K562 (cell line): ENCODE results near the gene SLC4A2. TPM values are rescaled to one million over a fixed set of nuclear protein-coding genes. Genes with fewer than 3 reads are reported as not detected.

Experiments used
- BRF1 ChIP-seq: IDR thresholded peaks from 3 replicates; pipeline ENCODE4 v1.6.1; 2011; ENCODE audit warnings: borderline replicate concordance, mild to moderate bottlenecking; ENCODE audit not compliant: insufficient read length; ENCODE audit errors: extremely low read depth
- CREM ChIP-seq: IDR thresholded peaks from 2 replicates; pipeline ENCODE4 v1.6.1; 2014; ENCODE audit warnings: antibody characterized with exemption, low read depth
- DACH1 ChIP-seq: fragments of 450-650 bp; IDR thresholded peaks from 2 replicates; pipeline ENCODE4 v1.6.1; 2018; ENCODE audit not compliant: partially characterized antibody
- DPF2 ChIP-seq: fragments of 450-650 bp; IDR thresholded peaks from 2 replicates; pipeline ENCODE4 v1.6.1; 2016
- ETV6 ChIP-seq, 3 experiments: fragments of 150-350 bp in 1 of 3; sonication (generic) in 1 of 3; formaldehyde crosslinking in 1 of 3; IDR thresholded peaks; 2 replicates each; pipeline versions ENCODE4 v1.6.1 to v1.8.0; 2014 to 2022; ENCODE audit warnings: borderline replicate concordance in 2 of 3, low read depth in 2 of 3, antibody characterized with exemption in 1 of 3, low read length in 1 of 3, mild to moderate bottlenecking in 1 of 3, missing genetic modification reagents in 1 of 3
- FOXM1 ChIP-seq, 2 experiments: fragments of 450-650 bp in 1 of 2; sonication (generic) in 1 of 2; formaldehyde crosslinking in 1 of 2; IDR thresholded peaks; 2 replicates each; pipeline versions ENCODE4 v1.6.1 to v1.9.0; 2017 to 2022; ENCODE audit warnings: low read depth in 2 of 2, mild to moderate bottlenecking in 2 of 2, missing genetic modification reagents in 1 of 2, moderate library complexity in 1 of 2
- MEIS2 ChIP-seq: fragments of 450-650 bp; IDR thresholded peaks from 2 replicates; pipeline ENCODE4 v1.6.1; 2014; ENCODE audit warnings: mild to moderate bottlenecking; ENCODE audit not compliant: partially characterized antibody
- NCOA4 ChIP-seq: fragments of 450-650 bp; IDR thresholded peaks from 2 replicates; pipeline ENCODE4 v1.6.1; 2018; ENCODE audit warnings: mild to moderate bottlenecking; ENCODE audit not compliant: partially characterized antibody
- PHTF2 ChIP-seq: fragments of 250-450 bp; sonication (Bioruptor Pico); IDR thresholded peaks from 2 replicates; pipeline ENCODE4 v1.5.0; 2021; ENCODE audit warnings: mild to moderate bottlenecking
- PRDM10 ChIP-seq: fragments of 450-650 bp; IDR thresholded peaks from 2 replicates; pipeline ENCODE4 v1.6.1; 2018; ENCODE audit not compliant: partially characterized antibody
- SIX5 ChIP-seq, 2 experiments: IDR thresholded peaks; 2 replicates each; pipeline ENCODE4 v1.6.1; 2011; ENCODE audit warnings: low read length in 2 of 2, borderline replicate concordance in 1 of 2, low read depth in 1 of 2, mild to moderate bottlenecking in 1 of 2, moderate library complexity in 1 of 2; ENCODE audit not compliant: insufficient read depth in 1 of 2
- ZNF224 ChIP-seq: sonication (generic); formaldehyde crosslinking; IDR thresholded peaks from 2 replicates; pipeline ENCODE4 v1.8.0; 2022; ENCODE audit warnings: mild to moderate bottlenecking, missing genetic modification reagents
- ZNF384 ChIP-seq: IDR thresholded peaks from 2 replicates; pipeline ENCODE4 v1.6.1; 2012; ENCODE audit warnings: low read depth, low read length, improper control_type of control experiment
- ZSCAN29 ChIP-seq: fragments of 450-650 bp; IDR thresholded peaks from 2 replicates; pipeline ENCODE4 v1.6.1; 2017
- polyA plus RNA-seq, 8 experiments: library from polyadenylated mRNA; depleted of rRNA in 4 of 8; stranded (reverse) in 5 of 8; unstranded in 3 of 8; fragments of >200 nt; fragmentation: Nextera tagmentation in 2 of 8; fragmentation: Illumina TruSeq in 1 of 8; extraction: Ambion mirVana in 2 of 8; extraction: Trizol in 1 of 8; gene quantifications; 2 replicates each; pipeline versions ENCODE4 v1.2.1 to v1.2.3, GENCODE V29; 2011 to 2014; ENCODE audit warnings: inconsistent platforms in 1 of 8, missing spikeins in 1 of 8
- total RNA-seq, 7 experiments: library from RNA; depleted of rRNA in 6 of 7; stranded (reverse); fragments of >200 nt in 6 of 7; fragmentation: Illumina TruSeq in 2 of 7; extraction: Trizol in 2 of 7; gene quantifications; 2 replicates each; pipeline versions ENCODE4 v1.2.1 to v1.2.3, GENCODE V29; 2011 to 2021; ENCODE audit warnings: low replicate concordance in 1 of 7
- TF ChIP-seq, protein P1 (sequence below): fragments of 250-450 bp; sonication (Bioruptor Pico); IDR thresholded peaks from 2 replicates; pipeline ENCODE4 v1.4.0; 2020; ENCODE audit warnings: mild to moderate bottlenecking, moderate library complexity, borderline replicate concordance
- TF ChIP-seq, protein P2 (sequence below), 2 experiments: fragments of 450-650 bp in 1 of 2; IDR thresholded peaks; 2 replicates each; pipeline ENCODE4 v1.6.1; 2011 to 2017; ENCODE audit warnings: low read depth in 2 of 2, antibody characterized with exemption in 1 of 2, borderline replicate concordance in 1 of 2, low read length in 1 of 2, mild to moderate bottlenecking in 1 of 2, mixed read lengths in 1 of 2; ENCODE audit not compliant: control insufficient read depth in 1 of 2

SLC4A2 gene
- total and polyA plus RNA-seq, 9 of the 15 experiments (the other 6 are each of a cell fraction or from before 2014, with no cell fraction given): 11.4 to 375 (median 130) TPM

DNA sequence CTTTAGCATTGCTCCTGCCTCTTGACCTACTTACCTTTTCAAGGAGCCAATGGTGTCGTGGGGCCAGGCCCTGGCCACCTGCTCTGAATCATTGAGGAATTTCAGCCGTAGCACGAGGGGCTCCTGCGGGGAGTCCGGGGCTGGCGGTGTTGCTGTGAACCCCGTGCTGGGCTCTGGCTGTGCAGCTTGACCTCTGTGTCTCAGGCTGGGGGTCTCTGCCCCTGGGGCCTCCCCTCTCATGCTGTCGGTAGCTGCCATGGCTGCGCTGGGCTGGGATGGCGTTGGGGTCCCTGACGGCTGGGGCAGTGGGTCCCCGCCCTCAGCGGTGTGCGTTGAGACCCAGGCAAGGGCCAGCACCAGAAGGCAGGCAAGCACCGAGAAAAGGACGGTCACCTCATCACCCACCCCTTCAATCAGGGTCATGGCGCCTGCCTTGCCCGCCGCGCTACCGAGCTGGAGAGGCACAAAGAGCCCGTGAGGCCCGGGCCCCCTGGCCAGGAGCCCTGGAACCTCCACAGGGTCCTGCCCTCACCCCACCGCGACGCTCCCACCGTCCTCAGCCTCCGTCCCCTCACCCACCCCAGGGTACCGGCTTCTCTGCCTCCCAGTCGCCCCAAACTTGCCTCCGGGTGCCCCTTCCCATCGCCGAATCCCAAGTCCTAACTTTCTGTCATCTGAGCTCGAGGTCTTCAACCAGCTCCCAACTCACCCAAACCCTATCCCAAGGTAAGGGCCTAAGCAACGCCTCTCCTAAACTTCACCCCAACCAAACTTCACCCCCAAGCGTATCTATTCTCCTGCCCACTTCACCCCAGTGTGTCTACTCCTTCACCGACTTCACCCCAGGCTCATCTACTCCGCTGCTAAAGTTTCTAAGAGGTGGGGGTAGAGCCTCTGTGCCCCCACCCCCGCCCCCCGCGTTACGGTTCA is 23.0 kb downstream of the SLC4A2 start (continued):
- TF ChIP-seq PRDM10 (no peak), ETV6 (IDR thresholded peaks at IDR 0.05; ENCODE audit: borderline replicate concordance in 1 of 2, low read depth in 2 of 2, low read length in 1 of 2) (no peak), ETV6 (CRISPR knock-in tag; IDR thresholded peaks at IDR 0.05; ENCODE audit: borderline replicate concordance) (no peak), PHTF2 (no peak), NCOA4 (no peak), ZSCAN29 (no peak), ZNF224 (CRISPR knock-in tag) (no peak), BRF1 (no peak), DACH1 (no peak), MEIS2 (no peak), FOXM1 (IDR thresholded peaks at IDR 0.05; ENCODE audit: low read depth) (peak; percentile 30; the same call in 1 of the 2 replicates), FOXM1 (CRISPR knock-in tag; IDR thresholded peaks at IDR 0.05; ENCODE audit: low read depth) (no peak), SIX5 (IDR thresholded peaks at IDR 0.05; ENCODE audit: borderline replicate concordance in 1 of 2, insufficient read depth in 1 of 2, low read depth in 1 of 2, low read length in 2 of 2) (no peak), ZNF384 (no peak), CREM (no peak; the same call in 1 of the 2 replicates), DPF2 (peak; percentile 75)
- TF ChIP-seq, protein P1, sequence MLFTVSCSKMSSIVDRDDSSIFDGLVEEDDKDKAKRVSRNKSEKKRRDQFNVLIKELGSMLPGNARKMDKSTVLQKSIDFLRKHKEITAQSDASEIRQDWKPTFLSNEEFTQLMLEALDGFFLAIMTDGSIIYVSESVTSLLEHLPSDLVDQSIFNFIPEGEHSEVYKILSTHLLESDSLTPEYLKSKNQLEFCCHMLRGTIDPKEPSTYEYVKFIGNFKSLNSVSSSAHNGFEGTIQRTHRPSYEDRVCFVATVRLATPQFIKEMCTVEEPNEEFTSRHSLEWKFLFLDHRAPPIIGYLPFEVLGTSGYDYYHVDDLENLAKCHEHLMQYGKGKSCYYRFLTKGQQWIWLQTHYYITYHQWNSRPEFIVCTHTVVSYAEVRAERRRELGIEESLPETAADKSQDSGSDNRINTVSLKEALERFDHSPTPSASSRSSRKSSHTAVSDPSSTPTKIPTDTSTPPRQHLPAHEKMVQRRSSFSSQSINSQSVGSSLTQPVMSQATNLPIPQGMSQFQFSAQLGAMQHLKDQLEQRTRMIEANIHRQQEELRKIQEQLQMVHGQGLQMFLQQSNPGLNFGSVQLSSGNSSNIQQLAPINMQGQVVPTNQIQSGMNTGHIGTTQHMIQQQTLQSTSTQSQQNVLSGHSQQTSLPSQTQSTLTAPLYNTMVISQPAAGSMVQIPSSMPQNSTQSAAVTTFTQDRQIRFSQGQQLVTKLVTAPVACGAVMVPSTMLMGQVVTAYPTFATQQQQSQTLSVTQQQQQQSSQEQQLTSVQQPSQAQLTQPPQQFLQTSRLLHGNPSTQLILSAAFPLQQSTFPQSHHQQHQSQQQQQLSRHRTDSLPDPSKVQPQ (CRISPR knock-in tag): no peak
- TF ChIP-seq, protein P2, sequence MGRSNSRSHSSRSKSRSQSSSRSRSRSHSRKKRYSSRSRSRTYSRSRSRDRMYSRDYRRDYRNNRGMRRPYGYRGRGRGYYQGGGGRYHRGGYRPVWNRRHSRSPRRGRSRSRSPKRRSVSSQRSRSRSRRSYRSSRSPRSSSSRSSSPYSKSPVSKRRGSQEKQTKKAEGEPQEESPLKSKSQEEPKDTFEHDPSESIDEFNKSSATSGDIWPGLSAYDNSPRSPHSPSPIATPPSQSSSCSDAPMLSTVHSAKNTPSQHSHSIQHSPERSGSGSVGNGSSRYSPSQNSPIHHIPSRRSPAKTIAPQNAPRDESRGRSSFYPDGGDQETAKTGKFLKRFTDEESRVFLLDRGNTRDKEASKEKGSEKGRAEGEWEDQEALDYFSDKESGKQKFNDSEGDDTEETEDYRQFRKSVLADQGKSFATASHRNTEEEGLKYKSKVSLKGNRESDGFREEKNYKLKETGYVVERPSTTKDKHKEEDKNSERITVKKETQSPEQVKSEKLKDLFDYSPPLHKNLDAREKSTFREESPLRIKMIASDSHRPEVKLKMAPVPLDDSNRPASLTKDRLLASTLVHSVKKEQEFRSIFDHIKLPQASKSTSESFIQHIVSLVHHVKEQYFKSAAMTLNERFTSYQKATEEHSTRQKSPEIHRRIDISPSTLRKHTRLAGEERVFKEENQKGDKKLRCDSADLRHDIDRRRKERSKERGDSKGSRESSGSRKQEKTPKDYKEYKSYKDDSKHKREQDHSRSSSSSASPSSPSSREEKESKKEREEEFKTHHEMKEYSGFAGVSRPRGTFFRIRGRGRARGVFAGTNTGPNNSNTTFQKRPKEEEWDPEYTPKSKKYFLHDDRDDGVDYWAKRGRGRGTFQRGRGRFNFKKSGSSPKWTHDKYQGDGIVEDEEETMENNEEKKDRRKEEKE (IDR thresholded peaks at IDR 0.05; ENCODE audit: borderline replicate concordance in 1 of 2, control insufficient read depth in 1 of 2, low read depth in 2 of 2, low read length in 1 of 2): no peak
